Measurements from ENCODE around the gene ESYT3.

ESYT3 gene

GRCh38 chr3:138434276-138434874 is at the start of gene ESYT3:
ESYT3 (plus strand) TSS chr3:138434616; CDS start chr3:138434799, 183 bp downstream.
- DNase-seq (ENCODE audit: low read depth) = peak; percentile 20

- DNase-seq (ENCODE audit: low read depth) = no peak
Measured at GRCh38 chr3:138384976-138385375, 49.4 kb upstream of the ESYT3 start.

GRCh38 chr3:138389144-138389601 is 45.2 kb upstream of the ESYT3 start:
- DNase-seq (ENCODE audit: low read depth) = no peak

- DNase-seq (ENCODE audit: low read depth) = no peak
Measured at GRCh38 chr3:138389841-138390581, 44.4 kb upstream of the ESYT3 start.

GRCh38 chr3:138390582-138390932 is 43.9 kb upstream of the ESYT3 start:
- no peak for DNase-seq (ENCODE audit: low read depth)

GRCh38 chr3:138394156-138394555 is 40.3 kb upstream of the ESYT3 start:
- no peak for DNase-seq (ENCODE audit: low read depth)

GRCh38 chr3:138394686-138395085 is 39.7 kb upstream of the ESYT3 start:
- no peak for DNase-seq (ENCODE audit: low read depth)

GRCh38 chr3:138395865-138396751 is 38.3 kb upstream of the ESYT3 start:
- no peak for DNase-seq (ENCODE audit: low read depth)

- no peak for DNase-seq (ENCODE audit: low read depth)
Measured at GRCh38 chr3:138396752-138397410, 37.5 kb upstream of the ESYT3 start.

GRCh38 chr3:138397983-138398382 is 36.4 kb upstream of the ESYT3 start:
- DNase-seq (ENCODE audit: low read depth) = no peak

GRCh38 chr3:138398791-138399575 is 35.4 kb upstream of the ESYT3 start:
- DNase-seq (ENCODE audit: low read depth) = no peak

- DNase-seq (ENCODE audit: low read depth) = no peak
Measured at GRCh38 chr3:138399766-138400165, 34.6 kb upstream of the ESYT3 start.

GRCh38 chr3:138400651-138401070 is 33.8 kb upstream of the ESYT3 start:
- DNase-seq (ENCODE audit: low read depth) = no peak

- no peak for DNase-seq (ENCODE audit: low read depth)
Measured at GRCh38 chr3:138401834-138402233, 32.6 kb upstream of the ESYT3 start.

- DNase-seq (ENCODE audit: low read depth) = no peak
Measured at GRCh38 chr3:138404121-138404520, 30.3 kb upstream of the ESYT3 start.

- no peak for DNase-seq (ENCODE audit: low read depth)
Measured at GRCh38 chr3:138405001-138405400, 29.4 kb upstream of the ESYT3 start.

- no peak for DNase-seq (ENCODE audit: low read depth)
Measured at GRCh38 chr3:138405486-138405885, 28.9 kb upstream of the ESYT3 start.

GRCh38 chr3:138406606-138407005 is 27.8 kb upstream of the ESYT3 start:
- no peak for DNase-seq (ENCODE audit: low read depth)

GRCh38 chr3:138407236-138407907 is 27.0 kb upstream of the ESYT3 start:
- no peak for DNase-seq (ENCODE audit: low read depth)

GRCh38 chr3:138408751-138409570 is 25.5 kb upstream of the ESYT3 start:
- no peak for DNase-seq (ENCODE audit: low read depth)
